ENCODE data around the gene TSPAN32. TPM values are rescaled to one million over a fixed set of nuclear protein-coding genes. Genes with fewer than 3 reads are reported as not detected.

TSPAN32 gene
- 1.4 and 3.5 TPM in 2 replicates for total RNA-seq

GRCh38 chr11:2301631-2302305 is at the start of gene TSPAN32, which contains the start of gene C11orf21:
Gene TSPAN32 (plus strand): TSS chr11:2302013. CDS start chr11:2302150, 137 bp downstream.
Gene C11orf21 (minus strand): TSS chr11:2301918. CDS start chr11:2301808, 110 bp downstream.

GRCh38 chr11:2270322-2271076 is 31.3 kb upstream of the TSPAN32 start, which contains the start of gene ASCL2:
Gene ASCL2 (minus strand): TSS chr11:2270588. CDS start chr11:2270332, 256 bp downstream.

Small RNA genes lying within 50 kb of the gene (small RNA-seq; reads per million reads assigned to genes)
- not detected for gene RNU6-878P

Other genes with a start within 250 kb of the TSPAN32 start
- 1.0 and 1.2 TPM in 2 replicates for gene IGF2, start 162.6 kb upstream of the TSPAN32 start, total RNA-seq
- not detected in 2 replicates for gene INS, start 140.8 kb upstream of the TSPAN32 start, total RNA-seq
- gene TH, start 130.2 kb upstream of the TSPAN32 start, total RNA-seq = not detected in 2 replicates
- gene ASCL2, start 31.4 kb upstream of the TSPAN32 start, total RNA-seq = not detected in 2 replicates
- 0.26 and 0.43 TPM in 2 replicates for gene C11orf21, start 95 bp upstream of the TSPAN32 start, total RNA-seq
- gene CD81, start 75.3 kb downstream of the TSPAN32 start, total RNA-seq = 262 and 264 TPM in 2 replicates
- gene TSSC4, start 98.7 kb downstream of the TSPAN32 start, total RNA-seq = 24.0 and 30.1 TPM in 2 replicates
- gene TRPM5, start 142.5 kb downstream of the TSPAN32 start, total RNA-seq = not detected in 2 replicates
- not detected in 2 replicates for gene KCNQ1, start 143.0 kb downstream of the TSPAN32 start, total RNA-seq